ENCODE results near the gene NPR2.

The NPR2 gene

DNA sequence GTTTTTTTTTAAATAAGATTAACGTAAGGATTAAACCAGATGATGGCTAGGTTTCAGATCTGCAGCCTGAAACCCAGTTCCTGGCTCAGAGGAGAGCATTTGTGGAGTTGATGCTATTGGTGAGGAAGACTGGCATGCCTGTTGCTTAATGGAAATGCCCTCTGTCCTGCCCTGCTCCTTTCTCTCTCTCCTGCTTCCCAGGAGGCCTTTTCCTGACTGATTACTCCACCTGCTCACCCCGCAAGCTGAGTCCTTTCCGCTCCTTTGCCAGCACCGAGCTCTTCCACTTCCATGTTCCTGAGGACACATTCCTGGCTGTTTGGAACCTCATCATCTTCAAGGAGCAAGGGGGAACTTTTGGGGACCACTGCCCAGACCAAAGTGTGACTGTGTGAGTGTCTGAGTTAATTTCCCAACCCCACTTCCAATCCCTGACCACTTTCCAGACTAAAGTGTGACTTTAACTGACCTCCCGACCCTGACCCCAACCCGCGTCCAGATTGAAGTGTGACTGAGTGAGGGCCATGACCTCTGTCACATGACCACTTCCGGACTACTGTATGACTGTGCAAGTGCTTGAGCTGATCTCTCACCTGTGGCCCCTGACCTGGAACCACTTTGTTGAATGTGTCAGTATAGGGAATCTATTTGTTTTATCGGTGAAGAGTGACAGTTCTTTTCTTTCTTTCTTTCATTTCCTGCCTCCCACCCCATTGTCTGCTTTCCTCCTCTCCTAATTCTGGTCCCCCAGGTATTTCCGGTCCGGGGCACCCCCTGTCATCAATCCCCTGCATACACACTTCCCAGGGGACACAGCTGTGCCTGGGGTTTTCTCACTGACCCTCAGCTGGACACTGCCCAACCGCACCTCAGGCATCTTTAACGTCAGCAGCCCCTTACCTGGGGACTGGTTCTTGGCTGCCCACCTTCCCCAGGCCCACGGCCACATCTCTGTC lies 43.1 kb downstream of the NPR2 start:
- no peak for DNase-seq

DNA sequence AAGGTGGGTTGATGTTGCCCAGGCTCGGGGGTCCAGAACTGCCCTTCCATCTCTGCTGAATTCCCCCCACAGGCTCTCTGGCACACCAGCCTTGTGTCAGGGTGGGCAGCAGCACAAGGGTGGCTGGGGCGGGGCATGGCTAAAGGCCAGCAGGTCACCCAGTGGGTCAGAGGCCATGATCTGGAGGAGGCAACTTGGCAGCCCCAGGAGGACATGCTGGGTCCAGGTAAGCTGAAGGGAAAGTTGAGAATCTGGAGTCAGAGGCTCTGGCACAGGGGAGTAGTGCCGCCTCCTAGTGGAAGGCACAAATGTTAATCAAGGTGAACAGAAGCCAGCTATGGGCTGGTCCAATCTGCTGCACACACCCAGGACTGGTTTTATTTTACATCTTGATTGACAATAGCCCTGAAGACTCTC lies 43.8 kb downstream of the NPR2 start:
- DNase-seq, result no peak

DNA sequence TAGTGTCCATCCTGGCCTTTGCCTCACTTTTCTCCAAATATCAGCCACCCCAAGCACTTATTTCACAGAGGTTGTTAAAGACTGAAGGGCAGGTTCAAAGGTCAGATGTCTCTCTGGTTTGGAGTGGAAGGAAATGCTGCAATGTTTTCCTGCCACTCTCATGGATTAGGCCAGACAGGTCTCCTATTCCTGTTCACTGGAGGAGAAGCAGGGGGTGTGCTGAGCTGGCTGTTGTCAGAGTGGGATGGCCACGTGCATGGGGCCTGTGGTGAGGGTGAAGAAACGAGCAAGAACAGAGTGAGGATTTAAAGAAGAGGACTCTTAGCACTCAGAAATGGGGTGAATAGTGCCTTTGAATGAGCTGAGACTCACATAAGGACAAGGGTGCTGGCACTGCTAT lies 44.4 kb downstream of the NPR2 start:
- DNase-seq, result no peak

DNA sequence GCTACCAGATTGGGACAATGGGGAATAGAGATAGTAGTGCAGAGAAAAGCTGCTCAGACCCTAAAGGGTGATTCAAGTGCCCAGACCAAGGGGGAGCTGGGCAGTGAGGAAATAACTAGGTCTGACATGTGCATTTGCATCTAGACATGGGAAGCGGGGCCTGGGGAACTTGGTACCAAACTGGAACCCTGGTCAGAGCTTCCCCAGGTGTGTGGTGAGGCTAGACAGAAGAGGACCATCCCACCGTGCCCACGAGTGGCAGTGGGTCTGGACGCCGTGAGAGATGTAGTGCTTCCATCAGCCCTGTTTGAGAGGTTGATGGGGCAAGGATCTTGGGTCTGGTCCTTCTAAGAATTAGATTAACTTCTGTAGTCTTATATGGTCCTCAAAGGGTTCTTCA lies 45.2 kb downstream of the NPR2 start:
- no peak for DNase-seq

DNA sequence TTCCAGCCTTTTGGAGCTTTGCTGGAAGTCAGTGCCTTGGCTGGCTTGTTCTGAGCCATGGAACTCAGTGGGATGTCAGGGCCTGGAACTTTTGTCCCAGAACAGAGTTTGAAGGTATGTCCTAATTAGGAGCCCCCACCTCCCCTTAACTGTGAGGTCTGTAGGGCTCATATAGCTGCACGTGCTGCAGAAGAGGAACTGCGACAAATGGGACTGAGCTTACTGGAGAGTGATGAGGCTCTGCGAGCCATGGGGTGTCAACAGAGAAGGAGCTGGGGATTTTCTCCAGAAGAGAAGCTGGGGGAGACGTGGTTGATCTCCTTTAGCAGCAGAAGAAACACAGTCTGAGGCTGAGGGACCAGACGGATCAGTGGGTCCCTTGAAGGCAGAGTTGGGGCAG lies 48.5 kb downstream of the NPR2 start:
- DNase-seq, result no peak

DNA sequence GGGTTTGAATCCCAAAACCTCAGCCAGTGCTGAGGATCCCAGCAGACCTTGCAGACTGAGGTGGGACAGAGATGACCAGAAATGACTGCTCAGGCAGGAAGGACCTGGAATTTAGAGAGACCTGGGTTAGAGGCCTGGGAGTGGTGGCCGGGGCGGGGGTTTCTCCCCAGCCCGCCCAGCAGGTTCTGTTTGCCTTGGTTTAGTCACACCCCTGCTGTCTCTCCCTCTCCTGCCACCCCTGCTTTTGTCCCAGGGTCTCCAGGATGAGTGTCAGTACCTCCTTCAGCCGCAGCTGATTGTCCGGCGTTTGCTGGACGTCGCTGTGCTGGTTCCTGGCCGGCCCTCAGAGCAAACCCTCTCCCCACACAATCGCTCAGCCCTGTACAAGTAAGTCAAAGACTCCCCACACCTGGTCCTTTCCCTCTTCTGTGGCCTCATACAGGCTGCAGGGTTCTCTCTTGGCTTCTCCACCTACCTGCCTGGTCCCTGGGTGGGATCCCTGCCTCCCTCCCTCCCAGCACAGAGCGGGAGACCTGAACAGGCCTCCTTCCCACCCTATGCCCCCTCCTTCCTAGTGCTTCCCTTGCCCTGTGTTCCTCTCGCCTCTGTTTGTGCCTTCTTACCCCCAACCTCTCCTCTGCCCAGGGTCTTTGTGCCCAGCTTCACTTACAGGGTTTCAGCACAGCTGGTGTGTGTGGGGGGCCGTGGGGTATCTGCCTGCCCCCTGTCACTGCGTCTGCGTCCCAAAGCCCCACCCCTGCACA lies 49.7 kb downstream of the NPR2 start:
- DNase-seq, result no peak

DNA sequence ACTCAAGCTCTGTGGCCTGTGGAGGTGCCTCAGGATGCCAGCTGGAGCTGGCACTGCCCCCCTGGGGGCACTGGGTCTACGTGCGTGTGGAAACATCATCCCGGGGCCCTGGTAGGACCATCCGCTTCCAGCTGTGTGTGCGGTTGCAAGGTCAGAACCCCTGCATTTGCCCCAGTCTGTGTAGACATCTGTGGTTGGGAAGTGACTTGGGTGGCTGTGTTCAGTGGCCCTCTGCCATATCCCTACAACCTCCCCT lies 50.2 kb downstream of the NPR2 start:
- DNase-seq, result no peak

DNA sequence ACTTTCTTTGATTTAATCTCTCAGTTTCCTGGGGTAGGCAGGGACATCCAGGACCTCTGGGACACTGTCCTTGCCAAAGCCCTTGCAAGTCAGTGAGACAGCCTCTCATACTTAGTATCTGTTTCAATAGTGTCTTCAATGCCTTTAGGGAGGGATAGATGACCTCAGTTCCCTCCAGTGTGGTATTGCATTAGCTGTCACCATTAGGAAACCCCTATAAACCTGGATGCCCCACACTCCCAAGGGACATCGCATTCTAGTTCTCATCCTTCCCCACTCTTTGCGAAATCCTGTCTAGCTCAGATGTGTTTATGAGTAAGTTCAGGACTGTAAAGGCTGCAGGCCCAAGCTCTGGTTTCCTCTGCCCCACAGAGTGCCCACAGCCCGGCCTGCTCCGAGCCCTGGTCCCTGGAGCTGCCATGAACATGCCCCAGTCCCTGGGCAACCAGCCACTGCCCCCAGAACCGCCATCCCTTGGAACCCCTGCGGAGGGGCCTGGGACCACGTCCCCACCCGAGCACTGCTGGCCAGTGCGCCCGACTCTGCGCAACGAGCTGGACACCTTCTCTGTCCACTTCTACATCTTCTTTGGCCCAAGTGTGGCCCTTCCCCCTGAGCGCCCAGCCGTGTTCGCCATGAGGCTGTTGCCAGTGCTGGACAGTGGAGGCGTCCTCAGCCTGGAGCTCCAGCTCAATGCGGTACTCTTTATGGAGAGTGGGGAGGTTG lies 50.8 kb downstream of the NPR2 start:
- no peak for DNase-seq

DNA sequence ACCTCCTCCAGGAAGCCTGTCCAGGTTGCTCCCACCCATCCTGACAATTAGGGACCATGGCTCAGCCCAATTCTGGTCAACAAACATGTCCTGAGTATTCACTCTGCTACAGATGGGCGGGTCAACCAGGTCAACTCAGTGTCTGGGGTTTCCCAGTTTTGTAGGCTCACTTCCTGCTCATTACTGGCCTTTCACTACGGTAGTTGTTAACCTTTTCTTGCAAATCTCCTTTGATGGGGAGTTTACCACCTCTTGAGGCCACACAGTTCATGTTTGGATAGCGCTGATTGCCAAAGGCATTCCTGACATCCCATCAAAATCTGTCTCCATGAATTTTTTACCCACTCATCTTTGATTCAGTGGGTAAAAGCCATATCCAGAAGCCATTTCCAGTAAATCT lies 51.4 kb downstream of the NPR2 start:
- no peak for DNase-seq

DNA sequence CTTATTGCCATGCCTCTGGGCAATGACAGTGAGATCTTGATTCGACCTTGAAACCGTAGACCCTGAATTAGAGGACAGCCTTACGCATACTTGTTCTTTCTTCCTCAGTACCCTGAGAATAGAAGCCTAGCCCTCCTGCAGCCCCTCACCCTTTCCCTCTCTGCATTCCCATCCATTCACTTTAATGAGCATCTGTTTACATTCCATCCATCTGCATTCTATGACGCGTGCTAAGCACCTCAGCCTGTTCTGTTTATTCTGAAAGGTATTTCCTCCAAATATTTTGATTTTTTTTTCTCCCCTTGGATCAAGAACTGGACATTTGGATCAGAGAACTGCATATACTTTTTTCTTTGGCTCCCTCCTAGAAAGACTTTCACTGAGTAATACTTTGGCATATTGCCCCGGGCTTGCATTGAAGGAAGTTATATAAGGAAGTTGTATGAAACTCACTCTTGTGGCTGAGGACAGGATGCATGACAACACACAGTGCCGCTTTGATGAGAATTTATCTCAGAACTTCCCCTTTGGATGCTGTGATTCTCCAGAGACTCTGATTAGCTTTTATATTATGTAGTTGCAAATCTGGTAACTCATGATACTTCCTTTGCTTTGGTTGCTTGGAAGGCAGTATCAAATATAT lies 53.4 kb downstream of the NPR2 start:
- DNase-seq, result no peak

DNA sequence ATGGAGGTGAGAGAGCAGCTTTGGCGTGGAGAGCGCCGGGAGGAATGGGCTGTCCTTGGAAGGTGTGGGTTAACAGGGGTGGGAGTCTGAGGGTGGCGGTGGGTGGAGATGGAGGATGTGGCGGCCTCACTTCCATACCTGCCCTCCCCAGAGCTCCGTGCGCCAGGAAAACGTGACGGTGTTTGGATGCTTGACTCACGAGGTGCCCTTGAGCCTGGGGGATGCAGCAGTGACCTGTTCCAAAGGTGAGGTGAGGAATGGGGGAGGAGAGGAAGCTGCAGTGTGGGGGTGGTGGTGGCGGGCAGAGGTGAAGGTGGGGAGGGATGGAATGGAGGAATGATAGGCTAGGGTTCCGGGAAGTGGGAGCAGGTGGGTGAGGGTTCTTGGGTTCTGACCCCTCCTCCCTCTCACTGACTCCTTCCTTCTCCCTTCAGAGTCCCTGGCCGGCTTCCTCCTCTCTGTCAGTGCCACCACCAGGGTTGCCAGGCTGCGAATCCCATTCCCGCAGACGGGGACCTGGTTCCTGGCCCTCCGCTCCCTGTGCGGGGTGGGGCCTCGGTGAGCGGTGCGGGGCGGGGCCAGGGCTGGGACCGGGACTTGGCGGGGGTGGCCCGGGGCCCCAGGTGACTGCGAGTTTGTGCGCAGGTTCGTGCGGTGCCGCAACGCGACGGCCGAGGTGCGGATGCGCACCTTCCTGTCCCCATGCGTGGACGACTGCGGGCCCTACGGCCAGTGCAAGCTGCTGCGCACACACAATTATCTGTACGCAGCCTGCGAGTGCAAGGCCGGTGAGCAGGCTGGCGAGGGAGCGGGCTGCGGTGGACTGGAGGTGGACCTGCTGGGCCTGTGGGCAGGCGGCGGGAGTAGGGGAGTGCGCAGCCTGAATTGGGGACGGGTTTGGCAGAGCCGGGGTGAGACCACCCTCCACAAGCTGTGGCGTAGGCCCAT lies 54.7 kb downstream of the NPR2 start:
- no peak for DNase-seq

DNA sequence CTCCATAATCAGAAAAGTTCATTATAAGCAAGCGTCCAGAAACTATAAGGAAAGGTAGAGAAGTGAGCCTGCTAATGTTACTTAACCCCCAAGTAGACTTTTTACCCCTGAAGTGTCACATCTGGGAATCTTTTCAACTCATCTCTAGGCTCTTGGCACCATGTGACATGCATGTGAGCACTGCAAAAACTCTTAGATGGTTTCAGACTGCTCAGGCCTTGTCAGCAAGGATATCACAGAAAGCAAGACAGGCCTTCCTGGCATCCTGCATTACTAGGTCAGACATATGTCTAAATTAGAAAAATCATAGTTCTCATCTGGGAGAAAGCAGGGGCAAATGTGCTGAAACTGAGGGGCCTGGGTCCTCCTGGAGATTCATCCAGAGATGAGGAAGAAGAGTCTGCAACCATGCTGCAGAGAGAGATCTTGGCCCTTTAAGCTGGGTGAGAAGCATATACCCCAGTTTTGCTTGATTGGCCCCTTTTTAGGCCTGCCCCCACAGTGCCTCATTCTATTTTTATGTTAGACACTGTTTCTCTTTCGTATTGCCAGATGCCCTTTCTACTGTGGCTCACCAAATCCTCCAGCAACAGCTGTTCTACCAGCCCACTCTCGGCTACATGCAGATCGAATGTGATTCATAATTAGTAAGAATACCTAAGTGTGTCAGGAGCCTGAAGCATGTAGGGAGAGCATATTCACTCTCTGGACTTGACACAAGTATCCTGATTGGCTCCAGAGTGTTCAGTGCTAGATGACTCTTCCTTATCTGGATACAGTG lies 56.6 kb downstream of the NPR2 start:
- no peak for DNase-seq

DNA sequence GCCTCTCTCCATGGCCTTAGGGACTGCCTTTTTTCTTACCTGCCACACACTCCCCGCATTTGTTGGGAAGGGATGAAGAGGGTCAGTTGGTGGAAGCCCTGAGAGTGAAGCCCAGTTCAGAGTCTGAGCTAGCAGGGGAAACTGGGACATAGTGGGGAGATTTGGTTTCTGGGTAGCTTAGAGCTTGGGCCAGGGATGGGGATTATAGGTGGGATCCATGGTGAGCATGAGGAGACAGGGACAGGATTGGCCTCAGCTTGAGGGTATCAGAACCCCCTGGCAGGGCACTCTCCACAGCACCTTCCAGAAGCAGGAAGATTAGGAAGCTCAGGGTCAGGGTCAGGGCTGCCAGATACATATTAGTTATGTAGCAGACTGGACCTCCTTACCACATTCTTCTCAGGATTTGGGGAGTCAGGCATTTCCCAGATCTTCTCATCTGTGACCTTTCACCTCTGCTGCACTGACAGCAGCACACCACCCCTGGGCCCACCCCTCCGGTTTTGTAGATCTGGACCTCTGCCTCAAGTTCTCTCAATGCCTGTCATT lies 61.0 kb downstream of the NPR2 start:
- DNase-seq, result no peak

DNA sequence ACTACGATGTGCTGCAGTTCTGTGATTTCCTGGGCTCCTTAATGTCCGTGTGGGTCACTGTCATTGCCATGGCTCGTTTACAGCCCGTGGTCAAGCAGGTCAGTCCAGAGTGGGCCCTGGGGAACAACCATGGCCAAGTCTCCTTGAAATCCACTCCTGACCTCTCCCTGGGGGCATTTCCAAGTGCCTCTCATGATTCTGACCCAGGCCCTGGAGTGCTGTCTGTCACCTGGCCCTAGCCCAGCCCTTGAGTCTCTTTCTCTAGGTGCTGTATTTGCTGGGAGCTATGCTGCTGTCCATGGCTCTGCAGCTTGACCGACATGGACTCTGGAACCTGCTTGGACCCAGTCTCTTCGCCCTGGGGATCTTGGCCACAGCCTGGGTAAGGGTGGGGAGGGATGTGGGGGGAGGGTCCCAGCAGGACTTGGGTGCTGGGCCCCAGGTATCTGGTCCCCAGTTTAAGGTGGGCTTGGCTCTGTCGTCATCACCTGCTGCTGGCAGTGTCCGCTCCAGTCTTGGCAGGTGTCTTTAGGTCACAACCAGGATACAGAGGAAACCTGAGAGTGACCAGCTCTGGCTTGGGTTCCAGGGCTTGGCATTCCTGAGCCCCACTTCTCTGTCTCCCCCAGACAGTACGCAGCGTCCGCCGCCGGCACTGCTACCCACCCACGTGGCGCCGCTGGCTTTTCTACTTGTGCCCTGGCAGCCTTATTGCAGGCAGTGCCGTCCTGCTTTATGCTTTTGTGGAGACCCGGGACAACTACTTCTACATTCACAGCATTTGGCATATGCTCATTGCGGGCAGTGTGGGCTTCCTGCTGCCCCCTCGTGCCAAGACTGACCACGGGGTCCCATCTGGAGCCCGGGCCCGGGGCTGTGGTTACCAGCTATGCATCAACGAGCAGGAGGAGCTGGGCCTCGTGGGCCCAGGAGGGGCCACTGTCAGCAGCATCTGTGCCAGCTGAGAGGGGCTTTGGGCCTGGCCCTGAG lies 61.8 kb downstream of the NPR2 start:
- no peak for DNase-seq

DNA sequence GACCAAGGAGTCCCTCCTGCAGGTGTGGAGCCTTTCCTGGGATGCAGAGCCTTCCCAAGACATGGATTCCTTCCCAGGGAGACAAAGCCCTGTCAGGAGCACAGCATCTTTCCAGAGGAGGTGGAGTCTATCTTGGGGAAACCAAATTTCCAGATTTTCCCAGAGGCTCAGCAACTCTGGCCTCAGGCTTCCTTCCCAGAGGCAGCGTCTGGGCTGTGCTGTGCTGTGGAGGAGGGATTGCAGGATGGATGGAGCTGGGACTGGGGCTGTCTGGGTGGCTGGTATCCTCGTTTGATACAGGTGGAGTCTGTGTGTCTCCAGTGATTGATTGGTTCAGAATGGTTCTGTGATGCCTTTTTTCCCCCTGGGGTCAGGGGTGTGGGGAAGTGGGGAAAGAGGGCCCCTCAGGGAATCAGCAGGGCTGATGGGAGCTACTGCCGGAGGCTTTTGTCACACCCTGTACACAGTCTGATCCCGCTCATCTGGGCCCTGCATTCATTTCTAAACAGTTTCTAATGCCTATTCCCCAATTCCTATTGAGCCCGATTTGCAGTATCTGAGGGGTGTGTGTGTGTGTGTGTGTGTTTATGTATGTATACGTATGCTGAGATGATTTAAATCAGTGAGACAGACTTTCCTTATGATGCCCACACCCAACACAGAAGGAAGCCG lies 62.8 kb downstream of the NPR2 start:
- DNase-seq, result no peak

DNA sequence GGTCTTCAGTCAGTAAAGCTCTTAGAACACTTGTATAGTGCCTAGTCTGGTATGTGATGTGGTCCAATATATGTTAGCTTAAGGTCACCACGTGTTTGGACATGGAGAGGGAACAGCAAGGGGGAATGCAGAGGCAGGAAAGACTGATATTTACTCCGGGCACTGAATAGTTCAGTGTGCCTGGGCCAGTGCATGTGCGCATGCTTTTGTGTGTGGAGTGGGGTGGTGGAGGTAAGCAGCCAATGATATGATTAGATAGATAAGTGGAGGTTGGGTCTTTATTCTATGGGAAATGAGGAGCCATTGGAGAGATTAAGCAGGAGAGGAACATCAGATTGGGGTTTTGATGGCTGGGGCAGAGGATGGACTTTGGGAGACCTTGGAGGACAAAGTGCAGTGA lies 64.8 kb downstream of the NPR2 start:
- DNase-seq, result no peak

DNA sequence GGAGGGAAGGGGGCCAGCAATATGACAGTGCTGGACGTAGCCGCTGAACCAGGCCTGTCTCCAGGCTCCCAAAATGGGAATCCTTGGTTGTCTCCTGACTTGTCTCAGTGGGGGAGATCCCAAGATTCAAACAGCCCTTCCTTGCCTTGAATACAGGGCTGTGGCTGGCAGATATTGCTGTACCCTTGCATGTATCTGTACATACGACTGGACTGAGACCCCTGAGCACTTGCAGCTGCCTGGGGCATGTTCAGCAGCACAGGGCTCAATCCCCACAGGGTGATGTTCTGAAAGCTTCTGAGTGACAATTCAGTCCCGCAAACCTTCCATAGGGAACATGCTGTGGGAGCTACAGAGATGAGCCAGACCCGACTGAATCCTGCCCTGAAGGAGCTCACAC lies 65.5 kb downstream of the NPR2 start:
- DNase-seq, result no peak

DNA sequence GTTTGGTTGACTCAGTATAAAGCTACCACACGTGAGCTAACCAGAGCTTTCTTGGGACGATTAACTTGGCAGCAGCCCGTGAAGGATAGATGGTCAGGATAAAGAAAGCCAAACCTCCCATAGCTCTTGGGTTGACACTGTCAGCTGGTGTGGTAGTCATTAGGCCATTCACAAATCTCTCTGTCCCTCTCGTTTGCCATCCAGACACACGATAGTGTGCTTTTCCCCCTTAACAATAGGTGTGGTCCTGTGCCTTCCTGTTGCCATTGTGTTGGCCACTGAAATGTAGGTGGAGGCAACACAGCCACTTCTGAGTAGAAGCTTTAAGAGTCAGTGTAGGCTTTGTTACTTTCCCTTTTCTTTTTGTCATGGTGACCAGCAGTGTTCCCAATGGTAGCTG lies 67.1 kb downstream of the NPR2 start:
- no peak for DNase-seq
